GM12864 (cell line): ENCODE data around the gene MMP2.

Experiments used
- DNase-seq: peaks from one replicate; pipeline ENCODE4 v3.0.0-alpha.2; 2011; ENCODE audit warnings: low read depth
- H3K4me3 ChIP-seq: 2 replicates; pipeline ENCODE4 v1.5.1; 2011; ENCODE audit warnings: mild to moderate bottlenecking, low read depth, low read length, control low read depth
- CTCF ChIP-seq: IDR thresholded peaks from 2 replicates; pipeline ENCODE4 v1.5.1; 2011; ENCODE audit warnings: low read depth, mild to moderate bottlenecking, moderate library complexity, low read length, control low read depth, inconsistent platforms; ENCODE audit errors: missing control alignments

MMP2 gene

GRCh38 chr16:55478827-55479429, at the start of gene MMP2:
Gene MMP2, plus strand, starts transcription at chr16:55479198. Its CDS starts 282 bp downstream, at chr16:55479480.
- TF ChIP-seq CTCF, result no peak
- DNase-seq, result no peak
- H3K4me3 ChIP-seq, result no peak within 1 kb of the TSS

- no peak overlapping the region for H3K4me3 ChIP-seq
- TF ChIP-seq CTCF, result no peak
- no peak for DNase-seq
Observed at GRCh38 chr16:55433030-55433429, 46.0 kb upstream of the MMP2 start.

- H3K4me3 ChIP-seq, result no peak overlapping the region
- no peak for DNase-seq
- no peak for TF ChIP-seq CTCF
Observed at GRCh38 chr16:55433535-55433934, 45.5 kb upstream of the MMP2 start.

- no peak for TF ChIP-seq CTCF
Observed at GRCh38 chr16:55434000-55434399, 45.0 kb upstream of the MMP2 start.

GRCh38 chr16:55435387-55435786, 43.6 kb upstream of the MMP2 start:
- DNase-seq, result no peak
- no peak for TF ChIP-seq CTCF
- H3K4me3 ChIP-seq, result no peak overlapping the region

More at GRCh38 chr16:55434000-55434399, 45.0 kb upstream of the MMP2 start:
- no peak overlapping the region for H3K4me3 ChIP-seq
- DNase-seq, result no peak

GRCh38 chr16:55436587-55436986, 42.4 kb upstream of the MMP2 start:
- DNase-seq, result no peak
- no peak for TF ChIP-seq CTCF
- H3K4me3 ChIP-seq, result no peak overlapping the region

- TF ChIP-seq CTCF, result no peak
- no peak overlapping the region for H3K4me3 ChIP-seq
- DNase-seq, result no peak
Observed at GRCh38 chr16:55437625-55438024, 41.4 kb upstream of the MMP2 start.
